Dedifferentiated amniotic fluid mesenchymal stem cell (primary cell): ENCODE data around the gene ZNF618.

Experiments
- DNase-seq: peaks from one replicate; pipeline ENCODE4 v3.0.0-alpha.2; 2016; ENCODE audit errors: extremely low spot score

Gene ZNF618

GRCh38 chr9:114098021-114098935 is 222.2 kb downstream of the ZNF618 start:
- no peak for DNase-seq

DNA sequence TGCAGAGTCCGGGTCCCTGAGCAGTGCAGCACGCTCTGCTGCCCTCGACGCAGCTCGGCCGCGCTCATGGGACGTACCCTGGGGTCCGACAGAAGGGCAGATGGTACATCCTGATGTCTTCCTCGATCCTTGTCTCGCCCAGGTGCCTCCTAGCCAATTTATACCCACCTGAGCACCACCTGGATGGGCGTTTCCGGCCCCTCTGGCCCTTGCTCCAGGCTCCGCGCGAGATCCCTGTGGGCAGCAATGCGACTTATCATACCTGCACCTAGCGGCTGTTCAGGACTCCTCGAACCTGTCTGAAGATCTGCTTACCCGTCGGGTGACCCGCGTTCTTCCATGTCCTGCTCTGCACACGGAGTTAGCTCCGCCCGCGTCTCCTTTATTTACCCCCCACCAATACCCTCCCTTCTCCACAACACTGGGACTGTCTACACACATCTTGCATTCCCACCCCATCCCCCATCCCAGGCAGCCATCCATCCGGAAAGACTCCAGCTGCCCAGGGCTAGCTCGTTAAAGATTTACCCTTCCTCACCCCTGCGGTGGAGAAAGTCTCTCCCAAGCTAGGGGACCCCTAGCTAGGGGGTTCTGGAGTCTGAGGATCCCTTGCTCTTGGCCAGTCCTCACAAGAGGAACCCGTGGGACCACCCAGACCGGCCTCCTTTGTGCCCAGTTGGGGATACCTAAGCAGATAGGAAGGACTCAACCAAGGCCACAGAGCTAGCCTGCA is 223.0 kb downstream of the ZNF618 start, which contains the start of gene KIF12:
TSS of gene KIF12 (minus strand) at position 357 of the 733 bp plus-strand sequence. CDS start at position 341, 16 bp downstream.
- DNase-seq, result no peak

DNA sequence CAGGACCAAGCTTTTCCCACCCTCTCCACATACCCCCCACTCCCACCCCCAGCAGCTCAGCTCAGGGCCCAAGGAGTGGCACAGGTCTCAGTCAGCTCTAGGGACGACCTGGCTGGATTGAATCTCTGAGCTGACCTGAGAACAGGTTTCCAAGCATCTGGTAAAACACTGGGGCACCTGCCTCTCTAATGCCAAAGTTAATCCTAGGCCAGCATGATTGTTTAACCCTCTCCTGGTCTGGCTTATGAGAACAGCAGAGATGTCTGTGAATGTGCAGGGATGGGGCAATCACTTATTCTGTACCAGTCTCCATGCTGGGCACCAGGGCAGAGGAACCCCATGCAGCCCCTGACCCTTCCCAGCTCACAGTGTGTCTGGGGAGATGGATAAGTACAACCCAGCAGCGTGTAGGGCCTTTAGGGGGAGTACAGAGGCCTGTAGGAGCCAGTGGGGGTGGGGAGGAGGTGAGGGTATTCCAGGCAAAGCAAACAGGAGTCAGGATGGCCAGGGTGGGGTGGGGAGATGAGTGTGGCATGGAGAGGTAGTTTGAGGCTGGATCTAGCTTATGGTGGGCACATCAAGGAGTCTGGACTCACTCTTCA is 223.7 kb downstream of the ZNF618 start:
- DNase-seq, result no peak

GRCh38 chr9:114100536-114100935 is 224.4 kb downstream of the ZNF618 start:
- no peak for DNase-seq

DNA sequence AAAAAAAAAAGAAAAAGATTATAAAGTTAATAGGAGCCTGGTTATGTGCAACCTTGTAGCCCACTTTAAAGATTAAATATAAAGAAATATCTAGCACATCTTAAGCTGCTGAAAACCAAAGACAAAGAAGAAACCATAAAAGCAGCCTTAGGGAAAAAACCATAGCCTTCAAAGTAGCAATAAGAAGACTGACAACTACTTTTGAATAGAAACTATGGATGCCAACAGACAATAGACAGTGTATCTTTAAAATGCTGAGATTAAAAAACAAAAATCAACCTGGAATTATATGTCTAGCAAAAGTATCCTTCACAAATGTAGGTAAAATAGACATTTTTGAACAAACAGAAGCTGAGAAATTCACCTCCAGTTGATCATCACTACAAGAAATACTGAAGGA is 226.4 kb downstream of the ZNF618 start:
- DNase-seq, result no peak

- no peak for DNase-seq
Measured at GRCh38 chr9:114105236-114105635, 229.1 kb downstream of the ZNF618 start.
